Hematopoietic multipotent progenitor cell treated with erythropoietin and hydrocortisone succinate and interleukin-3 and kit ligand, for 4 days (in vitro differentiated cells): ENCODE measurements around the gene SLC25A34.

Source experiments
- DNase-seq: peaks from one replicate; pipeline ENCODE4 v3.0.0-alpha.2; 2015

The SLC25A34 gene

GRCh38 chr1:15777909-15778707, 42.0 kb downstream of the SLC25A34 start:
- DNase-seq: no peak

- no peak for DNase-seq
Measured at GRCh38 chr1:15785683-15786082, 49.6 kb downstream of the SLC25A34 start.

- no peak for DNase-seq
Measured at GRCh38 chr1:15786581-15786980, 50.5 kb downstream of the SLC25A34 start.

- DNase-seq: peak; percentile 26
Measured at GRCh38 chr1:15788624-15789301, 52.7 kb downstream of the SLC25A34 start.
